HG03520 (cell line): ENCODE data around the gene DPYSL4.

Source experiments
- ATAC-seq: cut with Tn5 transposase; IDR thresholded peaks from one replicate; pipeline ENCODE4 v1.9.1; 2021; ENCODE audit warnings: mild to moderate bottlenecking, moderate library complexity; ENCODE audit not compliant: unreplicated experiment

The DPYSL4 gene

DNA sequence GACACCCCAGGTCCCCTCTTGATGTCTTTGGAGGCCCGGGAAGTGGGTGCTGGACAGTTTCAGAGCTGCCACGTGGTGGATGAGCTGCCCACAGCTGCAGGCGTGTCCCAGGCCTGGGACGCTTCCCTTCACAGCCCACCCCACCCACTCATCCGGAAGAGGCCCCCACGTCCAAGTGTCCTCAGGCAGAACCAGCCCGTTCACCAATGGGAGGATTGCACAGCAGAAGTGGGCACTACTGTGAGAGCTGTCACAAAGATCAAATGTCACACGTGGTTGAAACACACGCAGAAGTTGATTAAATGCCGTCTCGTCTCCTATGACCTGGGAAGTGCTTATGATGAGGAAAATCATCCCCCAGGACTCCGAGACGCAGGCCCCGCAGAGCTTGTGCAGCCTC, 68.1 kb downstream of the DPYSL4 start:
- no peak for ATAC-seq
